SW 1271 (cell line): ENCODE results near the gene RASA4B.
"Not testable (repeated sequence)": the region's sequence is repeated elsewhere in the genome, so short reads cannot be mapped to it uniquely, and the experiment has no call there.

Experiments used
- DNase-seq, 2 experiments: peaks; one replicate each; lab custom pipeline; 2025; lab: John Stamatoyannopoulos, UW

Gene RASA4B

DNA sequence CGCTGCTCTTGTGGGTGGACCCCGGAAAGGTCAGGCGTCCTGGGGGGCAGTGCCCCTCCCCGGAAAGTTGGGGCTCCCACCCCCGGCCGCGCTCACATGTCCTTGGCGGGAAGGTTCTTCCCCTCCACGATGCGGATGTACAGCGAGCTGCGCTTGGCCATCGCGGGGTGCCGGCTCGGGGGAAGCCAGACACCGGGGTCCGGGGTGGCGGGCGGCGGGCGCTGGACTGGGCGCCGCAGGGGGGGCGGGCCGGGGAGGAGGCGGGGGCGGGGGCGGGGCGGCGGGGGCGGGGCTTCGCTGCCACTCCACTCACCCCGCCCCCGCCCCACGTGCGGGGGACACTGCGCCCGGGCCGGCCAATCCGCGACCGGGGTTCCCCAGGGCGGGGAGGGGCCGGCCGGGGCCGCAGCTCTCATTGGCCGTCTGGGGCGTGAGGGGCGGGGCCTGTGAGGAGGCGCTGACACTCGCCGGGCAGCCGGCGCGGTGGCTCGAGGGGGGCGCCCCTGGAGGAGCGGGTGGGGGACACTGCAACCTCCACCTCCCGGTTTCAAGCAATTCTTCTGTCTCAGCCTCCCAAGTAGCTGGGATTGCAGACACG is at the start of gene RASA4B:
Gene RASA4B (minus strand): TSS at position 228 of the 598 bp plus-strand sequence. CDS start 67 bp downstream, at position 161.
- DNase-seq, result not testable (repeated sequence)

GRCh38 chr7:102550808-102551422 is 33.3 kb upstream of the RASA4B start, which contains the start of gene SPDYE2:
SPDYE2 (plus strand) TSS chr7:102551226; CDS start chr7:102553256, 2,030 bp downstream.
- DNase-seq, result not testable (repeated sequence)

DNA sequence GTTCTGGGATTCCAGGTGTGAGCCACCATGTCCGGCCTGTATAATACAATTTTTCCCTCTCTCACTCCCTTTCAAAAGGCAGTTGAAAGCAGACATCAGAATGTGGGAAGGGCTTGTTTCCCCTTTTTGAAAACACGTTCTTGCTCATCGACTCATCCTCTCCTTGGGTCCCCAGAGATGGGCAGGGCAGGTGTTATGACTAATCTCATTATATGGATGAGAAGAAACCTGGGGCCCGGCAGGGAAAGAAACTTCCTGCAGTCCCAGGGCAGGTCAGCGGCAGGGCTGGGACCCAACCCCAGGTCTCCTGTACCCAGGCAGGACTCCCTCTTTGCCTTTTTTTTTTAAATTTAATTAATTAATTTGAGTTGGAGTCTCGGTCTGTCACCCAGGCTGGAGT is 28.8 kb upstream of the RASA4B start:
- DNase-seq, result not testable (repeated sequence)

DNA sequence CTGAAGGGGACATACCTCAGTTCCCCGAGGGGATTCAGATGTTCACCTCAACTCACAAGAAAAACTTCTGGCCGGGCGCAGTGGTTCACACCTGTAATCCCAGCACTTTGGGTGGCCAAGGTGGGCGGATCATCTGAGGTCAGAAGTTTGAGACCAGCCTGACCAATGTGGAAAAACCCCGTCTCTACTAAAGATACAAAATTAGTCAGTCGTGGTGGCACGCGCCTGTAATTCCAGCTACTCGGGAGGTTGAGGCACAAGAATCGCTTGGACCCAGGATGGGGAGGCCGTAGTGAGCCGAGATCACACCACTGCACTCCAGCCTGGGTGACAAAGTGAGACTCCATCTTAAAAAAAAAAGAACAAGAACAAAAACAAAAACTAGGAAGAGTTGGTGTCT is 27.7 kb upstream of the RASA4B start:
- not testable (repeated sequence) for DNase-seq

- not testable (repeated sequence) for DNase-seq
These were observed 26.8 kb upstream of the RASA4B start for GRCh38 chr7:102544372-102544771.

- not testable (repeated sequence) for DNase-seq
These were observed 26.0 kb upstream of the RASA4B start, which contains the start of gene UPK3BL2 for GRCh38 chr7:102543596-102543995. UPK3BL2 (minus strand) TSS chr7:102543696; CDS start chr7:102543636, 60 bp downstream.

DNA sequence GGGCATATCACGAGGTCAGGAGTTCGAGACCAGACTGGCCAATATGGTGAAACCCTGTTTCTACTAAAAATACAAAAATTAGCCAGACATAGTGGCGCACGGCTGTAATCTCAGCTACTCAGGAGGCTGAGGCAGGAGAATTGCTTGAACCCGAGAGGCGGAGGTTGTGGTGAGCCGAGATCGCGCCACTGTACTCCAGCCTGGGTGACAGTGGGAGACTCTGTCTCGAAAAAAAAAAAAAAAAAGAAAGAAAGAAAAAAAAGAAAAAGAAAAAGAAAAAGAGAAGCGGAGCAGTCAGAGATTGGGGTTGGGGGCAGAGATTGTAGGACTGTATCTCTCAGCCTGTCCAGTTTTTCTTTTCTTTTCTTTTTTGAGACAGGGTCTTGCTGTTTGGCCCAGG is 25.2 kb upstream of the RASA4B start:
- DNase-seq, result not testable (repeated sequence)

GRCh38 chr7:102542083-102542482 is 24.5 kb upstream of the RASA4B start:
- DNase-seq, result not testable (repeated sequence)

- DNase-seq, result not testable (repeated sequence)
These were observed 23.0 kb upstream of the RASA4B start for GRCh38 chr7:102540604-102541003.

GRCh38 chr7:102535062-102535615 is 17.6 kb upstream of the RASA4B start:
- not testable (repeated sequence) for DNase-seq

DNA sequence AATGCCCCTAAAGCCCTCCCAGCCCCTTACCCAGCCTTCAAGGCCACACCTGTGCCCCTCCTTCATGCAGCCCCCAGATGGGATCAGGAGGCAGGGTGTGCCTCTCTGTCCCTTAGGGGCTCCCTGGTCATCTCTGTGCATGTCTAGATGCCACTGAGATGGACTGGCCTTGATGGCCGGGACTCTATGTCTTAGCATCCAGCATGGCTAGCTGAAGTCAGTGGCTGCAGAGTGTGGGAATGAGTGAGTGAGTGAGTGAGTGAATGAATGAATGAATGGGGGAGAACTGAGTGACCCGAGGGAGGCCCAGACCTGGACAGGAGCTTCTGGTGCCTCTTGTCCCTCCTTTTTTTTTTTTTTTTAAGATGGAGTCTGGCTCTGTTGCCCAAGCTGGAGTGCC is 14.6 kb upstream of the RASA4B start:
- not testable (repeated sequence) for DNase-seq

DNA sequence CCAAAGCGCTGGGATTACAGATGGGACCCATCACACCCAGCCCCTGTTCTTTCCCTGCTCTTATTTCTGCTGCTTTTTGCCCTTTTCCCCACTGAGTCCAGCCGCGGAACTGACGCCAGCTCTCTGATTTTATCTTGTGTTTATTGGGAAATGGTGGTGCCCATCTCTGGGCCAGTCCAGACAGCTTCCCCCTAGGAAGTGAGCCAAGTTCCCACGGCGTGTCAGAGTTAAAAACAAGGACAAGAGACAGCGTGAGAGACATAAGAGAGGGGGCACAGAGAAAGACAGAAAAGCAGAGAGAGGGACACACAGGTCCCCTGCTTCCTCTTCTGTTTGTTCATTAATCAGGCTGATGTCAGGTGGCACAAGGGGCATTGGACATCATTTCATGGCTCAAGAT is 14.0 kb upstream of the RASA4B start:
- DNase-seq, result not testable (repeated sequence)

DNA sequence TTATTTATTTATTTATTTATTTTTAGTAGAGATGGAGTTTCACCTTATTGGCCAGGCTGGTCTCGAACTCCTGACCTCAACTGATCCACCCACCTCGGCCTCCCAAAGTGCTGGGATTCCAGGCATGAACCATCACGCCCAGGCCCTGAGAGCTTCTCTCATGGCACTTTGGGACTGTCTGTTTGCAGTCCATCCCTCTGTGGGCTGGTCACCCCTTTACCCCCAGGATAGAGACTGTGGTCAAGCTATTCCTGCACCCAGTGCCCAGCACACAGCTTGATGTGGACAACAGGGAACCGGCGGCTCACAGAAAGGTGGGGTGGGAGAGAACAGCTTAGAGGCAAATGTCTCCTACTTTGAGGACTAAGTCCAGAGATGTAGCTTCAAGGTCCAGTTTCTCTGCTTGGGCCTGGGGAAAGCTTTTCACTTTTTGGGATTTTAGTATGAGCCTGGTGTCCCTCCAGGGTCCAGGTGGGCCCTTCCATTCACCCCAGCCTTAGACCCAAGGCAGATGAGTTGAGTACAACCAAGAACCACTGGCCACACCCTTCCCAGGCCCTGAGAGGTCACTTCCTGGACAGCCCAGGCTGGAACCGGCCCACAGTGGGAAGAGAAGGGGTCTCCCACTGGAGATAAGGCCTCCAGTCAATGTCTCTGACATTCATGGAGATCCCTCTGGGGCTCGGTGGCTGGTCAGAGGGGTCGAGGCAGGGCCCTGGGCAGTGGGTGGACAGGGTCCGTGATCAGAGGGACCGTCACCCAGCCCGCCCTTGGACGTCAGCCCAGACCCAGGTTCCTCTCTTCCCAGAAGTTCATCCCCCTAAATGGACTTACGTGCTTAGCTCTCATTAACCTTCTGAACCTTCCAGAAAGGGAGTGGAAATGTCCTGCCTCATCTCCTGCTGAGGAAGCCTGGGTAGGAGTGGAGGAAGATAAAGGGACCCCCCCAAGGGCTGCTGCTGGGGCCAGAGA is 10.5 kb upstream of the RASA4B start:
- not testable (repeated sequence) for DNase-seq

- not testable (repeated sequence) for DNase-seq
These were observed 9.6 kb upstream of the RASA4B start for GRCh38 chr7:102527182-102527581.

DNA sequence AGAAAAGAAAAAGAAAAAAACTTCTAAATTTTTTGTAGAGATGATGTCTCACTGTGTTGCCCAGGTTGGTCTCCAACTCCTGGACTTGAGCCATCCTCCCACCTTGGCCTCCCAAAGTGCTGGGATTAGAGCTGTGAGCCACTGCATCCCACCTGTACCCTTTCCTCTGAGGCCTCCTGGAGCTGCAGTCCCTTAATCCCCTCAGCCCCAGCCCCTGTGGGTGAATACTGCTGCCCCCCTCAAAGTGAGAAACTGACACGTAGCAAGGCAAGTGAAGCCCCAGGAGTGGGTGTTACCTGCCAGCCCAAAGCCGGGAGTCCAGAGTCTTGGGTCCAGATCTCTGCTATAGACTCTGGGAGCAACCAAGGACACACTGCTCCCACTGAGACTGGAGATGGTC is 7.2 kb upstream of the RASA4B start:
- DNase-seq, result not testable (repeated sequence)

- not testable (repeated sequence) for DNase-seq
These were observed 3.2 kb upstream of the RASA4B start for GRCh38 chr7:102520797-102521196.

DNA sequence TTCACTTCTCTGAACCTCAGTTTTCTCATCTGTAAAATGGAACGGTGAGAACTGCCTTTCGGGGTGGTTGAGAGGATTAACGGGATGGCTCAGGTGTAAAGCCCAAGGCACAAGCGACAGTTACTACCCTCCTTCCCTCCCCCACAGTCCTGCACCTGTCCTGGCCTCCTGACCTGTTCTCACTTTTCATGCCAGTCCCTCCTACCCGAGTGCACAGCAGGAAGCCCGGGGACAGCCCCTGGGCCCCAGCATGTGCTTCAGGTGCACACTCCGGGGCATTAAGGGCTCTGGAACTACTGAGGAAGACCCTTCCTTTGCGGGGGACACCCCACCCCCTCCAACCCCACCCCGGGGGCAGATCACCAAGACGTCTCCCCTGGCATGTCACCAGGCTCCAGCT is 626 bp downstream of the RASA4B start:
- DNase-seq, result not testable (repeated sequence)

GRCh38 chr7:102515889-102516288 is 1.7 kb downstream of the RASA4B start:
- DNase-seq, result not testable (repeated sequence)

DNA sequence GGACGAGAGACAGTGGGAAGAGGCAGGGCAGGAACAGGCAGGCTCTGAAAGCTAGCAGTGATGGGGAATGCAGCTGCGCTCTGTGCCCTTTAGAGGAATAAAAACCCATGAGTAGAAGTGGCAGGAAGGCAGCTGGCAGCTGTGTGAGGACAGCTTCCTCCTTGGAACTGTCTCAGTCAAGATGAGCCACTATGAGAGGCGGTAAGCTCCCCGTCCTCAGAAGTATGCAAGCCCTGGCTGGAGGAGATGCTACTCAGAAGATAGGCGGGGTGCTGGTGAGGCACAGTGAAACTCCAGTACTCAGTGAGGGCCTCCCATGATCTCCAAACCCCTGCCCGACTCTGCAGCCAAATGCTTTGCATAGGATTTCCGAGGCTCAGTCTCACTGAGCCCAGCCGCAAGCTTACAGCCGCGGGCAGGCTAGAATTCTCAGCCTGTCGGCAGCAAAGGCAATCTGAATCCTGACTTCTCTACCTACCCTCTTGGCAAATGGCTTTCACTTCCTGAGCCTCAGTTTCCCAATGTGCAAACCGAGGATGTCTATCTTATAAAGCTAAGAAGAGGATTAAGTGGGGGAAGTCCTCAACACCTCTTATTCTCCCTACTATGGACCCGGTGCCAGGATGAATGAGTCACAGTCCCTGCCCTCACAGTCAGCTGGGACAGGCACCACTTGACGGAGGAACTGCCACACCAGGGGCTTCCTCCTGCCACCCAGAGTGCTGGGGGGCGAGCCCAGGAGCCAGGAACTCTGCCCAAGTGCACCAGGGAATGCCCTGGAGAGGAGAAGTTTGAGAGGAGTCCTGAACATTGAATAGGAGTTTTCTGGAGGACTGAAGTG is 2.5 kb downstream of the RASA4B start:
- DNase-seq, result not testable (repeated sequence)

- not testable (repeated sequence) for DNase-seq
These were observed 4.8 kb downstream of the RASA4B start for GRCh38 chr7:102512642-102513221.
